ENCODE data around the gene AFF3.

DNA sequence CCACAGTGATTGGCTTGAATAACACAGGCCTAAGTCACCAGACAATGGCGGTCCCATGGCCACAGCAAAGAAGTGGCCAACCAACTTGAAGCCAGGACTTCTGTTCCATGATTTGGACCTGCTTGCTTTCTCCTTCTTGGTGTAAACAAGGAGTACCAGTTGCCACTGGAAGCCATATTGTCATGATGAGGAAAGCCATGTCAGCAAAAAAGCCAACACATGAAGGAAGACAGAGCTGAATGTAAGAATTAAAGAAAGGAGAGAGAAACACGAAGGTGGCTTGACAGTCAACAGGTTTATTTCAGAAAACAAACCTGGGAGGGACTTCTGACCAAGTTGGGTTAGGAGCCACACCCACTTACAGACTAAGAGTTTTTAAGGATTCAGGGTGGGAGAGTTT is 620.2 kb downstream of the AFF3 start:
- TF ChIP-seq POLR2A (IDR thresholded peaks at IDR 0.05) (no peak), CTCF (IDR thresholded peaks at IDR 0.05) (no peak)

Measured in lower leg skin (tissue), 3 donors.